ENCODE measurements around the gene PPIF.

GRCh38 chr10:79393221-79393923 lies 46.1 kb downstream of the PPIF start:
- no peak for TF ChIP-seq CTCF (conservative IDR thresholded peaks at IDR 0.05; ENCODE audit: low read length)
- no peak for TF ChIP-seq EZH2phosphoT487 (IDR thresholded peaks at IDR 0.05; ENCODE audit: borderline replicate concordance, low read depth, low read length)
